C4-2B (cell line): ENCODE results near the gene ELFN2.

Source experiments
- H3K27ac ChIP-seq: fragments of 450-650 bp; 2 replicates; pipeline ENCODE4 v1.5.1; 2017
- ZFX ChIP-seq: fragments of 450-650 bp; IDR thresholded peaks from 2 replicates; pipeline ENCODE4 v1.6.1; 2017
- TF ChIP-seq, protein P1 (sequence below): fragments of 450-650 bp; conservative IDR thresholded peaks from 2 replicates; pipeline ENCODE4 v1.5.1; 2017; ENCODE audit warnings: mild to moderate bottlenecking

The ELFN2 gene

DNA sequence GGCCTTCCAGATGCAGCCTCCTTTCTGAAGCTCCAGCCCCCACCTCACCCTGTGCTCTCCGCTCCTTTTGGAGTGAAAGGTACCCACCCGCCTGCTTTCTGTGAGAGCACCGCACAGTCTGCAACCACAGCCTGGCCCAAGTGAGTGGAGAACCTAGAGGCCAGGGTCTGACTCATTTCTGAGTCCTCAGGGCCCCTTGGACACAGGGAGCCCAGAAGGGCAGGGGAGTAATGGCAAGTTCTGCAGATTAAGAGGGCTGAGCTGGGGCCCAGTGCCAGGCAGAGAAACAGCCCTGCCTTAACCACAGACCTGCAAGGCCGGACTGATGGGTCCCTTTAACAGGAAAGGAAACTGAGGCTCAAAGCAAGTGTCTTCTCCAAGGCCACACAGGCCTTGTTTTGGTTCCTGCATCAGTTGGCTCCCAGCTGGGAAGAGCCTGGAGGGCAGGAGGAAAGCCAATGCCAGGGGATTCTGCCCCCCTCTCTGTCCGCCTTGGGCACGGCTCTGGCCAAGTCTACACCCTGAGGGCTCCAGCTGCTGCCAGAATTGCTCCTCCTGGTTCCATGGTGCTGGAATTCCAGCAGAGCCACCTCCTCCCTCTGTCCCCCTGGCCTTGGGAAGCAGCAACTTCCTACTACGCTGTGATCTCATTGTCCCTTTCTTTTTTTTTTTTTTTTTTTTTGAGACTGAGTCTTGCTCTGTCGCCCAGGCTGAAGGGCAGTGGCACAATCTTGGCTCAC lies 89.9 kb downstream of the ELFN2 start:
- no peak overlapping the region for H3K27ac ChIP-seq
- TF ChIP-seq, protein P1, sequence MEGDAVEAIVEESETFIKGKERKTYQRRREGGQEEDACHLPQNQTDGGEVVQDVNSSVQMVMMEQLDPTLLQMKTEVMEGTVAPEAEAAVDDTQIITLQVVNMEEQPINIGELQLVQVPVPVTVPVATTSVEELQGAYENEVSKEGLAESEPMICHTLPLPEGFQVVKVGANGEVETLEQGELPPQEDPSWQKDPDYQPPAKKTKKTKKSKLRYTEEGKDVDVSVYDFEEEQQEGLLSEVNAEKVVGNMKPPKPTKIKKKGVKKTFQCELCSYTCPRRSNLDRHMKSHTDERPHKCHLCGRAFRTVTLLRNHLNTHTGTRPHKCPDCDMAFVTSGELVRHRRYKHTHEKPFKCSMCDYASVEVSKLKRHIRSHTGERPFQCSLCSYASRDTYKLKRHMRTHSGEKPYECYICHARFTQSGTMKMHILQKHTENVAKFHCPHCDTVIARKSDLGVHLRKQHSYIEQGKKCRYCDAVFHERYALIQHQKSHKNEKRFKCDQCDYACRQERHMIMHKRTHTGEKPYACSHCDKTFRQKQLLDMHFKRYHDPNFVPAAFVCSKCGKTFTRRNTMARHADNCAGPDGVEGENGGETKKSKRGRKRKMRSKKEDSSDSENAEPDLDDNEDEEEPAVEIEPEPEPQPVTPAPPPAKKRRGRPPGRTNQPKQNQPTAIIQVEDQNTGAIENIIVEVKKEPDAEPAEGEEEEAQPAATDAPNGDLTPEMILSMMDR: no peak
- no peak for TF ChIP-seq ZFX

DNA sequence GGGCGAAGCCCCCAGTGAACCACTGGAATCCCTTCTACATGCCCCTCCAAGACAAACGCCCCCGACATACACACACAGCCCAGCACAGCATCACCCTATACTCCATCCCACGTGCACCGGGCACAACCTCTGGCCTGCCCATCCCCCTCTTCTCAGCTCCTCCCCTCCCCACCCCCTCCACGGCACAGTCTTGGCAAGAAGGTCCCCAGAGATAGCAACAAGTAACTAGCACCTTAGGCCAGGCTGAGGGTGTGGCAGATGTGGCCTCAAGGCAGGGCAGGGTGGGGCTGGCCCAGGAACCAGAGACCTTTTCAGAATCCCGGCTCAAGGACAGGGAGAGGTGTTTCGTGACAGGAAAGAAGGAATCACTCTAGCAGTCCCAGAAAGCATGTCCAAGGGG lies 90.7 kb downstream of the ELFN2 start:
- no peak overlapping the region for H3K27ac ChIP-seq
- no peak for TF ChIP-seq ZFX
- TF ChIP-seq, protein P1: no peak

DNA sequence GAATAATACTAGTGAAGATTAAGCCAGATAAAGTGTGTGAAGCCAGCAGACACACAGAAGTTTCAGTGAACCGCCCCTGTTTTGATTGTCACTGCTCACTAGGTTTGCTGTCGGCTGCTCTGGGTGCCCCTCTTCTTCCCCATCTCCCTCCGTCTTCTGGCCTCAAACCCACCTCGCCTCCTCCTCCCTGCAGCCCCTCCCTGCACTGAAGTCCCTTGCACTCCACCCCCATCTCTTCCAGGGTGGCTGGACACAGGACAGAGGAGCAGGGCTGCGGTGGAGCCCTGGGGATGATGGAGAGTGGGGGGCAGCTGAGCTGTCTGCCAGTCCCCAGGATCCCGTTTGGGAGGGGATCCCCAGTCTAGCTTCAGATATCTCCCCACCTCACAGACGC lies 91.5 kb downstream of the ELFN2 start:
- TF ChIP-seq ZFX: no peak
- TF ChIP-seq, protein P1: no peak
- H3K27ac ChIP-seq: peak overlapping the region; percentile 5; the same call in 1 of the 2 replicates

DNA sequence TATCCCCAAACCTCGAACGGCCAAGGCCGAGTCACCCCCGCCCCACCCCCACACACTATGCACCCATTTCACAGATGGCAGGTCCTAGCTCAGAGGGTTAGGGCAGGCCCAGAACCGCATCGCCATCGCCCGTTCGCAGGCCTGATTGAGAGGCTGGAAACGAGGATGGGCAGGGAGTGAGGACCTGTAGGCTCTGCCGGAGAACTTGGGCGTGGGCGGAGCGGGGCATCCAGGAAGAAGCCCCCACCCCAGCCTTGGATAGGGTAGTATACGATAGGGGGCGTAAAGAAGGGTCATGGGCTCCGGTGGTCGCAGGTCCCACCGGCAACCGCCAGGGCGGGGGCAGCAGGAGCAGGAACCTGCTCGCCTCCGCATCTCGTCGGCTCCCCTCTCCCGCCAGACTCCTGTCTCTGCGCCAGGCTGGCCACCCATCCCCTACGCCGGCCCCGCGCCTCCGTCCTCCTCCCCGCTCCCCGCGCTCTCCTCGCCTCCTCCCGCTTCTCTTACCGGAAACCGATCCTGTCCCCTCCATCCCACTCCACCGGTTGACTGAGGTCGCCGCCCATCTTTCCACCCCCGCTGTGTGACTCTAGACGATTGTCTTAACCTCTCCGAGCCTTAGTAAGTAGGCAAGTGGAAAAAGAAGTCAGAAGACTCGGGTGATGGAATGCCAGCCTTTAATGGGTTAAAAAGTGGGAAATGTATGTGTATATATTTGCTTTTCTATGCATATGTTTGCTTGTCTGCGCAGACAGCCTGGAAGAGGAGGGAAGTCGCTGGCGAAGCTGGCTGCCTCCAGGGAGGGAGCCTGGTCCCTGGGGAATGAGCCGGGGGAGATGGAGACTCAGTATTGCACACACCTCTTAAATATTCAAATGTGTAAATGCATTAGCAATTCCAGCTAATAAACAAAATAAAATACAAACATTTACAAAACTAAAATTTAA lies 92.1 kb downstream of the ELFN2 start:
- peak overlapping the region; percentile 5; the same call in 1 of the 2 replicates for H3K27ac ChIP-seq
- TF ChIP-seq, protein P1: no peak
- no peak for TF ChIP-seq ZFX

DNA sequence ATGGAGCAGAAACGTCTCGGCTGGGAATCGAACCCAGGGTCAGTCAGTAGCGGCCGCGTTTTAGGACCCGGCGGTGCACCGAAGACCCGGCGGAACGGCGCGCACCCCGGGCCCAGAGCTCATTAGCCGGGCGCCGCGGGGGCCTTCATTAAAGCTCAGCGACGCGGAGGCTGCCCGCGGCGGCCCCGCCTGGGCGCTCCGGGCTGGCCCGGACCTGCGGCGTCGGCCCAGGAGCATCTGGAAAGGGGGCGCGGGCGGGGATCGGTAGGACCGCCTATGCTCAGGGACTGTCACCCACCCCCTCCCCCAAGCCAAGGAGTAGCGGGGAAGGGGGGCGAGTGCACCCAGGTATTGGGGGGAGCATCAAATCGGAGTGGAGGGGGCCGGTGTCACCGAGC lies 92.8 kb downstream of the ELFN2 start:
- H3K27ac ChIP-seq: no peak overlapping the region
- no peak for TF ChIP-seq ZFX
- TF ChIP-seq, protein P1: no peak

DNA sequence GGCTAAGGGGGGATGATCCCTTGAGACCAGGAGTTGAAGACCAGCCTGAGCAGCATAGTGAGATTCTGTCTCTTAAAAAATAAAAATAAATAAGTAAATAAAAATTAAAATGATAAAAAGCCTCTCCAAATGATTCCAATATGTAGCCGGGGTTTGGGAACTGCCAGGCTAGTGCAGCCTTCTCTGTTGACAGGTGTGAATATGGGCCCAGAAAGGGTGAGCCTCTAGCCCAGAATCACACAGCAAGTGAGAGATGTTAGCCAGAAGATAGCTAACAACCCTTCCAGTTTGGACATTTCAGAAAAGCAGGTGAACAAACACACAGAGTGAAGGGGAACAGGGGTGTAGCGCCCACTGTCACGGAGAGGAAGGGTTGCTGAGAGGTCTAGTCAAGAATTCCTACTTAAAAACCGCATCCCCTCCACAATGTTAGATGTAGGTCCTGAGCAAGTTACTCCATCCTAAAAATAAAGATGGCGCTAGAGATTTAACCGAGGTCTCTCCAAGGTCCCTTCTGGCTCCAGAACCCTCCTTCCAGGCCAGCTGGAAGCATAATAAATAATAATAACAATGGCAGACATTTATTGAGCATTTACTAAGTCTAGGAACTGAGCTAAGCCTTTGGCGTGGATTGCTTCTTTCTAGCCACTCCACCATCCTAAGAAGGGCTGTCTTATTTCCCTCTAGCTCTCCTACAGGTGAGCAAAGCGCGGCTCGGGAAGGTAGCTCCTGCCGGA lies 93.4 kb downstream of the ELFN2 start:
- H3K27ac ChIP-seq: no peak overlapping the region

More for the DNA sequence above, 93.4 kb downstream of the ELFN2 start:
- TF ChIP-seq ZFX: no peak
- TF ChIP-seq, protein P1: no peak
